Measurements from ENCODE around the gene SLIT3. TPM values are rescaled to one million over a fixed set of nuclear protein-coding genes. Genes with fewer than 3 reads are reported as not detected.

Gene SLIT3
- total RNA-seq, 1 experiment from 2014 or later = 0.10 TPM

DNA sequence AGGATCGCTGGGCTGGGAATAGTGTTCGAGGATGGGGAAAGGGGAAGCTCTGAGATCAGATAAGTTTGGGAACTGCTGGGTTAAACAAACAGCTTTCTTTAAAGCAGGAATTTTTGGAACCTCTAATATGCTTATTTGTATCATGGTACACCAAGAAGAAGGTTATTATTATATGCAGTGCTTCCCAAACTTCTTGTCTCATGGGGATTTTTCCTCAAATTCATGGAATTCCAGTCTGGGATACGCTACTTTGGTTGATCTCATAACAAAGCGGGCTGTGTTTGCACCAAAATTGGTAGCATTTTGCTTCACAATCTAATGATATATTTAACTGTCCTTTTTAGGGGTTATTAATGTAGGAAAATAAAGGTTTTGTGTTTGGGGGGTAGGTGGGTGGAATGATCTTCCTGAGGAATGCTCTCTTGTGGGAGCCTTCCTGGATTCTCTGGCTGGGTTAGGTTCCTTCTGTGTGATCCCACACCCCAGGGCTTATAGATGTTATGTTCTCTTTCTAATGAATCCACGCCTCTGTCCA lies 605.6 kb downstream of the SLIT3 start:
- H4K20me1 ChIP-seq (ENCODE audit: insufficient read depth) = no peaks in the 10 kb centered on the region
- H3K4me1 ChIP-seq (ENCODE audit: control insufficient read depth in 1 of 2, insufficient read depth in 2 of 2, low read length in 2 of 2) = no peaks in the 10 kb centered on the region
- no peak for ATAC-seq
- no peaks in the 10 kb centered on the region for H3K79me2 ChIP-seq (ENCODE audit: insufficient read depth, low read length)
- no peak overlapping the region for H3K9ac ChIP-seq (ENCODE audit: low read length)
- intact Hi-C loops (cut with micrococcal nuclease) = no loop called here
- no peak overlapping the region for H3K4me2 ChIP-seq (ENCODE audit: low read length)
- BruUV-seq (replicated peaks) = no TSS peak
- H3K27me3 ChIP-seq (ENCODE audit: insufficient read depth, low read length) = peaks cover 37% of the 10 kb centered on the region
- TF ChIP-seq RAD21 (IDR thresholded peaks at IDR 0.05; ENCODE audit: low read depth) = no peak
- TF ChIP-seq POLR2A (IDR thresholded peaks at IDR 0.05; ENCODE audit: borderline replicate concordance, extremely low read depth, insufficient read depth, insufficient read length) = no peak
- no peak for TF ChIP-seq YY1 (IDR thresholded peaks at IDR 0.05; ENCODE audit: extremely low read depth, insufficient replicate concordance, low read depth, low read length)
- TF ChIP-seq SIN3A (IDR thresholded peaks at IDR 0.05; ENCODE audit: low read depth) = no peak
- TF ChIP-seq SP1 (IDR thresholded peaks at IDR 0.05; ENCODE audit: low read depth) = no peak
- no peak for TF ChIP-seq EGR1 (IDR thresholded peaks at IDR 0.05; ENCODE audit: low read depth)
- no peak for TF ChIP-seq SRF (IDR thresholded peaks at IDR 0.05; ENCODE audit: low read depth)
- TF ChIP-seq, protein P1, sequence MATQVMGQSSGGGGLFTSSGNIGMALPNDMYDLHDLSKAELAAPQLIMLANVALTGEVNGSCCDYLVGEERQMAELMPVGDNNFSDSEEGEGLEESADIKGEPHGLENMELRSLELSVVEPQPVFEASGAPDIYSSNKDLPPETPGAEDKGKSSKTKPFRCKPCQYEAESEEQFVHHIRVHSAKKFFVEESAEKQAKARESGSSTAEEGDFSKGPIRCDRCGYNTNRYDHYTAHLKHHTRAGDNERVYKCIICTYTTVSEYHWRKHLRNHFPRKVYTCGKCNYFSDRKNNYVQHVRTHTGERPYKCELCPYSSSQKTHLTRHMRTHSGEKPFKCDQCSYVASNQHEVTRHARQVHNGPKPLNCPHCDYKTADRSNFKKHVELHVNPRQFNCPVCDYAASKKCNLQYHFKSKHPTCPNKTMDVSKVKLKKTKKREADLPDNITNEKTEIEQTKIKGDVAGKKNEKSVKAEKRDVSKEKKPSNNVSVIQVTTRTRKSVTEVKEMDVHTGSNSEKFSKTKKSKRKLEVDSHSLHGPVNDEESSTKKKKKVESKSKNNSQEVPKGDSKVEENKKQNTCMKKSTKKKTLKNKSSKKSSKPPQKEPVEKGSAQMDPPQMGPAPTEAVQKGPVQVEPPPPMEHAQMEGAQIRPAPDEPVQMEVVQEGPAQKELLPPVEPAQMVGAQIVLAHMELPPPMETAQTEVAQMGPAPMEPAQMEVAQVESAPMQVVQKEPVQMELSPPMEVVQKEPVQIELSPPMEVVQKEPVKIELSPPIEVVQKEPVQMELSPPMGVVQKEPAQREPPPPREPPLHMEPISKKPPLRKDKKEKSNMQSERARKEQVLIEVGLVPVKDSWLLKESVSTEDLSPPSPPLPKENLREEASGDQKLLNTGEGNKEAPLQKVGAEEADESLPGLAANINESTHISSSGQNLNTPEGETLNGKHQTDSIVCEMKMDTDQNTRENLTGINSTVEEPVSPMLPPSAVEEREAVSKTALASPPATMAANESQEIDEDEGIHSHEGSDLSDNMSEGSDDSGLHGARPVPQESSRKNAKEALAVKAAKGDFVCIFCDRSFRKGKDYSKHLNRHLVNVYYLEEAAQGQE (IDR thresholded peaks at IDR 0.05; ENCODE audit: low read depth) = no peak
- no peak for TF ChIP-seq CBX3 (IDR thresholded peaks at IDR 0.05; ENCODE audit: low read depth)
- TF ChIP-seq ZFX (IDR thresholded peaks at IDR 0.05) = no peak
- no peak for TF ChIP-seq POLR2AphosphoS5 (IDR thresholded peaks at IDR 0.05; ENCODE audit: low read depth, low read length)
- TF ChIP-seq JUND (IDR thresholded peaks at IDR 0.05) = no peak
- no peak for TF ChIP-seq MAX (IDR thresholded peaks at IDR 0.05)
- TF ChIP-seq, protein P2, sequence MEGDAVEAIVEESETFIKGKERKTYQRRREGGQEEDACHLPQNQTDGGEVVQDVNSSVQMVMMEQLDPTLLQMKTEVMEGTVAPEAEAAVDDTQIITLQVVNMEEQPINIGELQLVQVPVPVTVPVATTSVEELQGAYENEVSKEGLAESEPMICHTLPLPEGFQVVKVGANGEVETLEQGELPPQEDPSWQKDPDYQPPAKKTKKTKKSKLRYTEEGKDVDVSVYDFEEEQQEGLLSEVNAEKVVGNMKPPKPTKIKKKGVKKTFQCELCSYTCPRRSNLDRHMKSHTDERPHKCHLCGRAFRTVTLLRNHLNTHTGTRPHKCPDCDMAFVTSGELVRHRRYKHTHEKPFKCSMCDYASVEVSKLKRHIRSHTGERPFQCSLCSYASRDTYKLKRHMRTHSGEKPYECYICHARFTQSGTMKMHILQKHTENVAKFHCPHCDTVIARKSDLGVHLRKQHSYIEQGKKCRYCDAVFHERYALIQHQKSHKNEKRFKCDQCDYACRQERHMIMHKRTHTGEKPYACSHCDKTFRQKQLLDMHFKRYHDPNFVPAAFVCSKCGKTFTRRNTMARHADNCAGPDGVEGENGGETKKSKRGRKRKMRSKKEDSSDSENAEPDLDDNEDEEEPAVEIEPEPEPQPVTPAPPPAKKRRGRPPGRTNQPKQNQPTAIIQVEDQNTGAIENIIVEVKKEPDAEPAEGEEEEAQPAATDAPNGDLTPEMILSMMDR (IDR thresholded peaks at IDR 0.05 in 2 of 3, conservative IDR thresholded peaks at IDR 0.05 in 1 of 3; ENCODE audit: borderline replicate concordance in 1 of 3, insufficient read depth in 1 of 3, low read depth in 2 of 3, low read length in 2 of 3) = no peak
- no peak for TF ChIP-seq ELF1 (IDR thresholded peaks at IDR 0.05; ENCODE audit: borderline replicate concordance, low read depth)
- no peak for TF ChIP-seq TCF7L2 (IDR thresholded peaks at IDR 0.05; ENCODE audit: borderline replicate concordance, extremely low read depth, insufficient read depth, insufficient read length)
- no peak for TF ChIP-seq EZH2 (IDR thresholded peaks at IDR 0.05)
- TF ChIP-seq CEBPB (IDR thresholded peaks at IDR 0.05; ENCODE audit: low read depth) = no peak
- TF ChIP-seq ATF3 (IDR thresholded peaks at IDR 0.05) = no peak
- no peak for TF ChIP-seq ZNF274 (IDR thresholded peaks at IDR 0.05; ENCODE audit: low read depth, low read length)
- no peak overlapping the region for H3K4me3 ChIP-seq (replicated peaks in 1 of 2; ENCODE audit: low read depth in 1 of 2, low read length in 2 of 2)
- CTCF ChIA-PET = no interaction called here
- DNase-seq (ENCODE audit: low read depth, low spot score) = no peak
- H3K9me2 ChIP-seq (ENCODE audit: insufficient read depth) = no peaks in the 10 kb centered on the region
- H2AFZ ChIP-seq (ENCODE audit: low read depth, low read length, poor library complexity, severe bottlenecking) = no peak overlapping the region
- H3K27ac ChIP-seq (ENCODE audit: low read depth, low read length) = no peak overlapping the region
- no peaks in the 10 kb centered on the region for H3K36me3 ChIP-seq (ENCODE audit: control insufficient read depth in 1 of 2, insufficient read depth in 2 of 2, low read length in 2 of 2)
- RAD21 ChIA-PET (ENCODE audit: low non-redundant PET in 1 of 2, low total read pairs in 2 of 2, uncharacterized antibody in 2 of 2, unreplicated experiment in 2 of 2) = interaction anchor here in 1 of 2 experiments (0.6 kb wide), 1 partner anchor 406 kb away, joined by 3 read pairs; no protein-coding TSS in a partner anchor
- no peaks in the 10 kb centered on the region for H3K9me3 ChIP-seq (ENCODE audit: control insufficient read depth in 1 of 2, insufficient read depth in 1 of 2, low read depth in 1 of 2, low read length in 2 of 2)
- POLR2A ChIA-PET = no interaction called here

All from HCT116 (cell line).